ENCODE results near the gene GOLGA5. TPM values are rescaled to one million over a fixed set of nuclear protein-coding genes. Genes with fewer than 3 reads are reported as not detected.

GOLGA5 gene
- total and polyA plus RNA-seq, 8 donors: 17.4 to 59.9 (median 33.1) TPM

- intact Hi-C loops (cut with DNase I; ENCODE audit: low total_unique reads): loop anchor here (5.0 kb wide), 1 partner anchor 69 kb away; no protein-coding TSS in a partner anchor
- H3K27ac ChIP-seq: no peak overlapping the region
- TF ChIP-seq POLR2AphosphoS5 (IDR thresholded peaks at IDR 0.05) (no peak), POLR2A (IDR thresholded peaks at IDR 0.05) (no peak), EP300 (IDR thresholded peaks at IDR 0.05) (no peak), CTCF (IDR thresholded peaks at IDR 0.05) (no peak)
- no peak overlapping the region for H3K4me3 ChIP-seq
- no peak for DNase-seq
- H3K4me1 ChIP-seq: peaks cover 11 to 27% (median 21%) of the 10 kb centered on the region in 4 donors
- H3K9me3 ChIP-seq: no peaks in the 10 kb centered on the region
- WGBS, 5 donors: 79 to 86% (median 83%) methylated on average over 3 of the region's 3 CpGs
- H3K27me3 ChIP-seq: no peaks in the 10 kb centered on the region
- H3K36me3 ChIP-seq: no peaks in the 10 kb centered on the region
Measured at GRCh38 chr14:92781350-92781749, 12.8 kb upstream of the GOLGA5 start.

- no peak overlapping the region for H3K4me3 ChIP-seq
- H3K9me3 ChIP-seq: peaks cover 0 to 5% (median 2%) of the 10 kb centered on the region in 4 donors
- DNase-seq: peak in 1 of 2 donors; percentile 80
- peaks cover 11 to 31% (median 23%) of the 10 kb centered on the region in 4 donors for H3K4me1 ChIP-seq
- intact Hi-C loops (cut with DNase I; ENCODE audit: low total_unique reads): loop anchor here (5.0 kb wide), 1 partner anchor 72 kb away; no protein-coding TSS in a partner anchor
- 43 to 54% (median 48%) methylated on average over 2 of the region's 2 CpGs for WGBS, 5 donors
- no peaks in the 10 kb centered on the region for H3K36me3 ChIP-seq
- TF ChIP-seq POLR2A (IDR thresholded peaks at IDR 0.05): no peak
- TF ChIP-seq POLR2AphosphoS5 (IDR thresholded peaks at IDR 0.05): no peak
- no peak for TF ChIP-seq EP300 (IDR thresholded peaks at IDR 0.05)
- peak in 5 of 7 experiments; percentile 34 to 75 (median 48) for TF ChIP-seq CTCF (IDR thresholded peaks at IDR 0.05)
- H3K27me3 ChIP-seq: no peaks in the 10 kb centered on the region
- peak overlapping the region in 1 of 5 donors; percentile 56 for H3K27ac ChIP-seq
Measured at GRCh38 chr14:92783813-92784431, 10.2 kb upstream of the GOLGA5 start.

GRCh38 chr14:92785667-92786426 is 8.3 kb upstream of the GOLGA5 start:
- Histone ChIP-seq H3K4me3 (no peak overlapping the region), H3K27me3 (no peaks in the 10 kb centered on the region), H3K4me1 (peaks cover 11 to 31% (median 23%) of the 10 kb centered on the region in 4 donors), H3K36me3 (no peaks in the 10 kb centered on the region), H3K27ac (peak overlapping the region; percentile 56 to 84 (median 68)), H3K9me3 (peaks cover 0 to 20% (median 9%) of the 10 kb centered on the region in 4 donors)
- no peak for TF ChIP-seq POLR2A (IDR thresholded peaks at IDR 0.05)
- TF ChIP-seq POLR2AphosphoS5 (IDR thresholded peaks at IDR 0.05): peak in 2 of 3 donors; percentile 5 to 60
- no peak for TF ChIP-seq EP300 (IDR thresholded peaks at IDR 0.05)
- WGBS, 5 donors: 31 to 54% (median 39%) methylated on average over 6 of the region's 6 CpGs
- intact Hi-C loops (cut with DNase I; ENCODE audit: low total_unique reads): no loop called here
- peak; percentile 55 to 58 for DNase-seq

- H3K36me3 ChIP-seq: no peaks in the 10 kb centered on the region
- 91 to 96% (median 94%) methylated on average over 1 of the region's 1 CpG for WGBS, 5 donors
- no peak overlapping the region for H3K4me3 ChIP-seq
- no peak for DNase-seq
- no peaks in the 10 kb centered on the region for H3K27me3 ChIP-seq
- peaks cover 0 to 20% (median 9%) of the 10 kb centered on the region in 4 donors for H3K9me3 ChIP-seq
- H3K27ac ChIP-seq: peak overlapping the region; percentile 56 to 84 (median 68)
- intact Hi-C loops (cut with DNase I; ENCODE audit: low total_unique reads): no loop called here
- H3K4me1 ChIP-seq: peaks cover 11 to 31% (median 23%) of the 10 kb centered on the region in 4 donors
- TF ChIP-seq CTCF (IDR thresholded peaks at IDR 0.05): no peak
- no peak for TF ChIP-seq EP300 (IDR thresholded peaks at IDR 0.05)
- TF ChIP-seq POLR2AphosphoS5 (IDR thresholded peaks at IDR 0.05): no peak
- no peak for TF ChIP-seq POLR2A (IDR thresholded peaks at IDR 0.05)
Measured at GRCh38 chr14:92786427-92786756, 7.7 kb upstream of the GOLGA5 start.
